GM18951 (cell line): ENCODE data around the gene MBD3L2B.
A peak's percentile ranks its signal among the peaks of the same experiment; 100 is the strongest.
"Not testable (repeated sequence)": the region's sequence is repeated elsewhere in the genome, so short reads cannot be mapped to it uniquely, and the experiment has no call there.

Source experiments
- POLR2A ChIP-seq: IDR thresholded peaks from 4 replicates; pipeline ENCODE4 v1.6.1; 2011; ENCODE audit warnings: mild to moderate bottlenecking; ENCODE audit not compliant: insufficient read length, insufficient read depth; ENCODE audit errors: extremely low read depth
- in situ Hi-C: fragments of 300-500 bp; cut with MboI; formaldehyde crosslinking; loops from one replicate; pipeline ENCODE4 v1.12.0; 2022; ENCODE audit warnings: low sequenced_read_pairs, mixed read lengths, inconsistent platforms; ENCODE audit not compliant: unreplicated experiment

The MBD3L2B gene

DNA sequence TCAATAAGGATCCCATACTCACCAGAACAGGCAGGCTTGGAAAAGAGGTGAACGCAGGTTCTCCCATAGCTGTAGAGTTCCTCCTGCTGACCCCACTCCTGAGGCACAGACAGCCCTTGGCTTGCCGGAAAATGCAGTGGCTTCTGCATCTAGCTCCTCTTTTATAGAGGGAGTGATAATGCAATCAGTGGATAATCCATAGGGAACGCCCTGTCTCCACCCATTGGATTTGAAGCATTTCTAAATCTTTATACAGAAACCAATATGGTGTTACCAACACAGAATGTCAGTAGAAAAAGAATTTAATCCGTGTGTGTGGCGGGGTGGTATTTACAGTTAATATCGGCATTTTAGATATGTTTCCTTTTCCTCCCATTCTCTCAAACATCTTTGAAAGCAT lies at the start of gene MBD3L2B:
Gene MBD3L2B (minus strand): TSS at position 101 of the 400 bp plus-strand sequence. CDS start 34 bp downstream, at position 67.
- in situ Hi-C loops: not testable (repeated sequence)

DNA sequence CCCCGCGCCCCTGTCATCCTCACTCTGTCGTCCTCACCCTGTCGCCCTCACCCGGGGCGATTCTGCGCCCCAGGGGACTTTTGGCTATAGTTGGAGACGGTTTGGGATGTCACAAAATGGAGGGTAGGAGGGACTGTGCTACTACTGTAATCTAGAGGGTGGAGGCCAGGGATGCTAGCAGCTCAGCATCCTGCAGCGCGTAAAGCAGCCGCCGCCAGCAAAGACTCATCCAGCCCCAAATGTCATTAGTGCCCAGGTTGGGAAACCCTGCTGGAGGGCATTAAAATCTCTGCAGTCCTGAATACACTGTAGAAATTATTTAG lies 48.6 kb upstream of the MBD3L2B start:
- in situ Hi-C loops: no loop called here
- no peak for TF ChIP-seq POLR2A

DNA sequence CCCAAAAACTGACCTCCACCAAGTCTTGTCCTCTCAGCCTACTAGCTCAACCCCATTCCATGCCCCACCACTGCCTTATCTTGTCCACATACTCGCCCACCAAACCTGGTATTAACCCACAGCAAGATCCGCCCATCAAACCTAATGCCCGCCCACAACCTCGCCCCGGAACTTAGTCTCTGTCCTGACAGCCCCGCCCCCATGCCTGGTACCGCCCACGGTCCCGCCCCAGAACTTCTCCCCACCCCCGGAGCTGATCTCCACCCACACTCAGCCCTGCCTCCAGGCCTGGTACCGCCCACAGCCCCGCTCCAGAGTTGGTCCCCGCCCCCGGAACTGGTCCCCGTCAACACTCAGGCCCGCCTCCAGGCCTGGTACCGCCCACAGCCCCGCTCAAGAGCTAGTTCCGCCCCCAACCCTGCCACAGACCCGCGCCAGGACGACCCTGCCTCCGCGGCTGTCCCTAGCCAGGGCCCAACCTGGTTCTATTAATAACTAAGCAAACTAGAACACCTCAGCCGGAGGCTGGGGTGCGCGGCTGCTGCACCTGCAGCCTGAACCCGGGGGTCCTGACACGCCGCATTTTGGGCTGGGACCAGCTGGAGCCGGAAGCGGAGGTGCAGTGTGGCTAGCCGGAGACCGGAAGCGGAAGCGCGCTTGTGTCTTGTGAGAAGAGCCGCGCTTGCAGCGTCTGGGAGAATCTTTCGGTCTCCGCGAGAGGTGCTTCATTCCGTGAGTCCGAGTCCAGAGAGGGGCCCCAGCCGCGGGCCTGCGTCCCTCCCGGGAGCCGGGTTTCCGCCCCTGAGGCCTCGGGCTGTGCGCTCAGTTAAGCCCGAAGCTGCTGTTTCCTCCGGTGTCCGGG lies 48.0 kb upstream of the MBD3L2B start, which contains the start of gene ZNF557:
Gene ZNF557 (plus strand): TSS at position 662 of the 862 bp plus-strand sequence. CDS start 5,372 bp downstream, outside the sequence.
- in situ Hi-C loops: no loop called here
- peak; percentile 96 for TF ChIP-seq POLR2A

DNA sequence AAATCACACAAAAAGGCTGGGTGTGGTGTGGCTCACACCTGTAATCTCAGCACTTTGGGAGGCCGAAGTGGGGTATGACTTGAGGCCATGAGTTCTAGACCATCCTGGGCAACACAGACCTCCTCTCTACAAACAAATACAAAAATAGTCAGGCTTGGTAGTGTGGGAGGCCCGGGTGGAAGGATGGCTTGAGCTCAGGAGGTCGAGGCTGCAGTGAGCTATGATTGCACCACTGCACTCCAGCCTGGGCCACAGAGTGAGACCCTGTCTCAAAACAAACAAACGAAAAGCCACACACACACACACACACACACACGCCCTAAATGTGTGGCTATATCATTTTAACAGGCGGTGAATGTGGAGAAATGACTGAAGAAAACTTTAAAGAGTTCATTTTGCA lies 47.4 kb upstream of the MBD3L2B start:
- no peak for TF ChIP-seq POLR2A
- in situ Hi-C loops: no loop called here

DNA sequence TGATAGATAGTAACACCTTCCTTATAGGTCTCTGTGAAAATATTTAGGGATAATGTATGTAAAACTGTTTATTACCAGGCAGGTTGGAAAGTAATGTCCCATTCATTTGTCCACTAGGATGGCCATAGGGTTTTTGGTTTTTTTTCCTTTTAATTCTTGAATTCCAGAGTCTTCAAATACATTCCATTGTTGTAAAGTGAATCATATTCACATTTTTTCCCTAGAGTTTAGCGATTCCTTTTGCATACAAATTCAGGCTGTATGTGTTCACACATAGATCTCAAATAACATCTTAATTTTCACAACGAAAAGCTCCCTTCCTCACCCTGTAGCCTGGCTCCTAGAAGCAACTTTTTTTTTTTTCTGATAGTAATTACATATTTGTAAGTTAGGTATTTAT lies 46.5 kb upstream of the MBD3L2B start:
- in situ Hi-C loops: no loop called here
- no peak for TF ChIP-seq POLR2A

DNA sequence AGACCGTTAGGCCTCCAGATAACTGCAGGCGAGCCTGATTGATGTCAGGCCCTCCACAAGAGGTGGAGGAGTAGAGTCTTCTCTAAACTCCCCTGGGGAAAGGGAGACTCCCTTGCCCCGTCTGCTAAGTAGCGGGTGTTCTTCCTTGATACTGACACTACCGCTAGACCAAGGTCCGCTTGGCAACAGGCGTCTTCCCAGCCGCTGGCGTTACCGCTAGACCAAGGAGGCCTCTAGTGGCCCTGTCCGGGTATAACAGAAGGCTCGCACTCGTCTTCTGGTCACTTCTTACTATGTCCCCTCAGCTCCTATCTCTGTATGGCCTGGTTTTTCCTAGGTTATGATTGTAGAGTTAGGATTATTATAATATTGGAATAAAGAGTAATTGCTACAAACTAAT lies 45.9 kb upstream of the MBD3L2B start:
- in situ Hi-C loops: not testable (repeated sequence)

DNA sequence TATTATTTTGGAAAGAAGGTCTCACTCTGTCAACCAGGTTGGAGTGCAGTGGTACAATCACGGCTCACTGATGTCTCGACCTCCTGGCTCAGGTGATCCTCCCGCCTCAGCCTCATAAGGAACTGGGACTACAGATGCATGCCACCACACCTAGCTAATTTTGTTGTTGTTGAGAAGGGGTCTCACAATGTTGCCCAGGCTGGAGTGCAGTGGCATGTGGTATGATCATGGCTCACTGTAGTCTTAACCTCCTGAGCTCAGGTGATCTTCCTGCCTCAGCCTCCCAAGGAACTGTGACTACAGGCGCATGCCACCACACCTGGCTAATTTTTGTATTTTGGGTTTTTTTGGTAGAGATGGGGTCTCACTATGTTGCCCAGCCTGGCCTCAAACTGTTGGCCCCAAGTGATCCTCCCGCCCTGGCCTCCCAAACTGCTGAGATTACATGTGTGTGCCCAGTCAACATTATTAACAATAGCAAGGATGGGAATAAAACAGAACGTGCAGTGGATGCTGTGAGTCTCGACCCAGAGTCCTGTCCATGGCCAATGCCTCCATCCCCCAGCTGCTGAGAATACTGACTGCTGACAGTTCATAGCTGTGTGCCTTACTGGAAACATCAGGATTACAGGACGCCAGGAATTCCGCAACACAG lies 42.7 kb upstream of the MBD3L2B start:
- in situ Hi-C loops: no loop called here

DNA sequence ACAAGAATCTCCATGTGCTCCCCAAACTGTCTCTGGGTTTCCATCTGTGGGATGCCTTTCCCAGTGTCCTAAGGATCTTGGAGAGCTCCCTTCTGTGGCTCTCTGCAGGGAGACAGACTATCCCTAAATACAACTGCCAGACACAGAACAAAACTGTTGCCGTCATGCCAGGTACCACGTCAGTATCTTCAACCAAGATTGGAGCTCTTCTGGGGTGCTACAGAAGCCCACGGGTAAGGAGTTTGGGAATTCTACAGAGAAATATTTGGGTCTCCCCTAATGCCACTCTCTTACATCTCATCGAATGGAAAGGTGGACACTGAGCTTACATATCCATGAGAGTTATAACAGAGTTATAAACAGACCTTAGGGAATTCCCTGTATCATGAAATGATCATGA lies 42.1 kb upstream of the MBD3L2B start:
- in situ Hi-C loops: no loop called here
- no peak for TF ChIP-seq POLR2A

More for the DNA sequence above, 42.7 kb upstream of the MBD3L2B start:
- no peak for TF ChIP-seq POLR2A

DNA sequence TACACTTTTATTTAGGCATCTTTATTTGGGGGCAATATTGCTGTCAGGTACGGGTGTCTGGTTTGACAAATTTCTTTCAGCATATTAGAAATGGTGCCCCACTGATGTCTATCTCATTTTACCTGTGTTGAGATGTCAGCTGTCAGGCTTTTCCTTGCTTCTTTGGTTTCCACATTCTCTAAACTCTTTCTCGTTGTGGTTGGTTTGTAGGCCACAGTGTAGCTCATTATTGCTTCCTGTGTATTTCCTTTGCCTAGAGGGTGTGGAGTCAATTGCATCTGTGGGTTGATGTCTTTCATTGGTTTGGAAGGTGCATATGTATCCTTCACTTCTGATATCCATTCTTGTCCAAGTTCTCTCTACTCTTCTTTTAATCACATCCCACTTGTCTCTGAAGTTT lies 38.7 kb upstream of the MBD3L2B start:
- in situ Hi-C loops: not testable (repeated sequence)

DNA sequence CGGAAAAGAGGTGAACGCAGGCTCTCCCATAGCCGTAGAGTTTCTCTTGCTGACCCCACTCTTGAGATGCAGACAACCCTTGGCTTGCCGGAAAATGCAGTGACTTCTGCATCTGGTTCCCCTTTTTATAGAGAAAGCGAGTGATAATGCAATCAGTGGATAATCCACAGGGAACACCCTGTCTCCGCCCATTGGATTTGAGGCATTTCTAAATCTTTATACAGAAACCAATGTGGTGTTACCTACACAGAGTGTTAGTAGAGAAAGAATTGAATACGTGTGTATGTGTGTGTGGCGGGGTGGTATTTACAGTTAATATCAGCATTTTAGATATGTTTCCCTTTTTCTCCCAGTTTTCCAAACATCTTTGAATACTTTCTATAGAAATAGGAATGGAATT lies 37.3 kb upstream of the MBD3L2B start, which contains the start of gene MBD3L3:
Gene MBD3L3 (minus strand): TSS at position 101 of the 400 bp plus-strand sequence. CDS start 71 bp downstream, at position 30.
- in situ Hi-C loops: not testable (repeated sequence)

DNA sequence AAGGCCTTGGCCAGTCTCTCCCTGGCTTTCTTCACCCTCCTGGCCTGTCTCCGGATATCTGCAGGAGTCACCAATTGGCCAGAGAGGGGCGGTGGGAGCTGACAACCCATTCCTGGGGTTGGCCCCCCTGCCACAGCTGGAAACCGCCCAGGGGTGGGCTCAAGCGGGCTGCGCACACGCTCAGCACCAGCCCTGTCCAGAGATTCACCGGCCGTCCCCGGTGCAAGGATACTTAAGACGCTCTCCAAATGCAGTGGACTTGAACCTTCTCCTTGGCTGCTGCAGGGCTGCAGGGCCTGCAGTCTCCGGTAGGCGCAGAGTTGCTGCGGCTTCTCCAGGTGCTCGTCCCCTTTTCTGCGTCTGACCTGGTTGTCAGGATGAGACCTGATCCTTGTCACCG lies 35.1 kb upstream of the MBD3L2B start:
- in situ Hi-C loops: not testable (repeated sequence)

DNA sequence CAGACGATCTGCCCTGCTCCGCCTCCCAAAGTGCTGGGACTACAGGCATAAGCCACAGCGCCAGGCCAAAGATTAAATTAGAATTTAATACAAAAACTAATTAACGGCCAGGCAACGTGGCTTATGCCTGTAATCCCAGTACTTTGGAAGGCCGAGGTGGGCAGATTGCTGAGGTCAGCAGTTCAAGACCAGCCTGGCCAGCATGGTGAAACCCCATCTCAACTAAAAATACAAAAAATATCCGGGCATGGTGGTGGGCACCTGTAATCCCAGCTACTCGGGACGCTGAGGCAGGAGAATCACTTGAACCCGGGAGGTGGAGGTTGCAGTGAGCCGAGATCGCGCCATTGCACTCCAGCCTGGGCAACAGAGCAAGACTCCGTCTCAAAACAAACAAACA lies 34.4 kb upstream of the MBD3L2B start:
- in situ Hi-C loops: not testable (repeated sequence)

DNA sequence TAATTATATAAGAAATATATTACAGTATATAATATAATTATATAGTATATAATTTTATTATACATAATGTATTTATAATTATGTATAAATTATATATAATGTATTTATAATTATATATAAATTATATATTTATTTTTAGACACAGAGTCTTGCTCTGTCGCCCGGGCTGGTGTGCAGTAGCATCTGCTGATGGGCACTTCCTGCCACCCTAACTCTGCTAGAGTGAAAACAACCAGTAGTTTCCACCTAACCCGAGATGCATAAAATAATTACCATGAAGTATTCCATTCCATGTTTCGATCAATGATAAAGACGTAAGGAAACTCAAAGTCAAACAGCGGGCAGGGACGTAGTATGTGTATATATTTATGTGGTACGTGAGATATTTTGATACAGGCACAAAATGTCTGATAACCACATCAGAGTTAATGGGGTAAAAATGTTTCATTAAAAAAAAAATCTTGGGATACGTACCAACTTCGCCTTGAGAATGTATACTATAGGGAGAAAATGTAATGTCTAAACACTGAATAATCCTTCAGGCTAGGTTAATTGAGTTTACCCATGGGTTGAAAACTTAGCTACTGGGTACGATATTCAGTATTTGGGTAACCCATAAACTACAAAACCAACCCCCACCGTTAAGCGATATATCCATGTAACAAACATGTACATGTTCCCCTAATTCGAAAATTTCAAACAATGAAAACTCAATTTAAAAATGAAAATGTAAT lies 33.6 kb upstream of the MBD3L2B start:
- in situ Hi-C loops: not testable (repeated sequence)

DNA sequence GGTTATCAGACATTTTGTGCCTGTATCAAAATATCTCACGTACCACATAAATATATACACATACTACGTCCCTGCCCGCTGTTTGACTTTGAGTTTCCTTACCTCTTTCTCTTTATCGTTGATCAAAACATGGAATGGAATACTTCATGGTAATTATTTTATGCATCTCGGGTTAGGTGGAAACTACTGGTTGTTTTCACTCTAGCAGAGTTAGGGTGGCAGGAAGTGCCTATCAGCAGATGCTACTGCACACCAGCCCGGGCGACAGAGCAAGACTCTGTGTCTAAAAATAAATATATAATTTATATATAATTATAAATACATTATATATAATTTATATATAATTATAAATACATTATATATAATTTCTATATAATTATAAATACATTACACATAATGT lies 31.7 kb upstream of the MBD3L2B start:
- in situ Hi-C loops: not testable (repeated sequence)

DNA sequence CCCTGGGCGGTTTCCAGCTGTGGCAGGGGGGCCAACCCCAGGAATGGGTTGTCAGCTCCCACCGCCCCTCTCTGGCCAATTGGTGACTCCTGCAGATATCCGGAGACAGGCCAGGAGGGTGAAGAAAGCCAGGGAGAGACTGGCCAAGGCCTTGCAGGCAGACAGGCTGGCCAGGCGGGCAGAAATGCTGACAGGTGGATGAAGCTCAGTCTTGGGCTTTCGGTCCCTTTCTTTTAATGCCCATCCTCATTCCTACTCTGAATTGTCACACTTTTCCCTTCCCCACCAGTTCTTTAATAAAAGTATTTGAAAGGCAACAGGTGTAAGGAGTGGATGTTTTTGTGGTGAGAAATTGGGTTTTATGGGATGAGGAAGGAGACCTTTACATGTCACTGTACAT lies 30.2 kb upstream of the MBD3L2B start:
- in situ Hi-C loops: not testable (repeated sequence)

DNA sequence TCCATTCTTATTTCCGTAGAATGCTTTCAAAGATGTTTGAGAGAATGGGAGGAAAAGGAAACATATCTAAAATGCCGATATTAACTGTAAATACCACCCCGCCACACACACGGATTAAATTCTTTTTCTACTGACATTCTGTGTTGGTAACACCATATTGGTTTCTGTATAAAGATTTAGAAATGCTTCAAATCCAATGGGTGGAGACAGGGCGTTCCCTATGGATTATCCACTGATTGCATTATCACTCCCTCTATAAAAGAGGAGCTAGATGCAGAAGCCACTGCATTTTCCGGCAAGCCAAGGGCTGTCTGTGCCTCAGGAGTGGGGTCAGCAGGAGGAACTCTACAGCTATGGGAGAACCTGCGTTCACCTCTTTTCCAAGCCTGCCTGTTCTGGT lies 27.8 kb upstream of the MBD3L2B start, which contains the start of gene MBD3L2:
Gene MBD3L2 (plus strand): TSS at position 301 of the 400 bp plus-strand sequence. CDS start 53 bp downstream, at position 354.
- in situ Hi-C loops: not testable (repeated sequence)

DNA sequence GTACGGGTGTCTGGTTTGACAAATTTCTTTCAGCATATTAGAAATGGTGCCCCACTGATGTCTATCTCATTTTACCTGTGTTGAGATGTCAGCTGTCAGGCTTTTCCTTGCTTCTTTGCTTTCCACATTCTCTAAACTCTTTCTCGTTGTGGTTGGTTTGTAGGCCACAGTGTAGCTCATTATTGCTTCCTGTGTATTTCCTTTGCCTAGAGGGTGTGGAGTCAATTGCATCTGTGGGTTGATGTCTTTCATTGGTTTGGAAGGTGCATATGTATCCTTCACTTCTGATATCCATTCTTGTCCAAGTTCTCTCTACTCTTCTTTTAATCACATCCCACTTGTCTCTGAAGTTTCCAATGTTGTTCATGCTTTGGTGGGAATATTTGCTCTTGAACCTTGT lies 20.3 kb upstream of the MBD3L2B start:
- in situ Hi-C loops: not testable (repeated sequence)

DNA sequence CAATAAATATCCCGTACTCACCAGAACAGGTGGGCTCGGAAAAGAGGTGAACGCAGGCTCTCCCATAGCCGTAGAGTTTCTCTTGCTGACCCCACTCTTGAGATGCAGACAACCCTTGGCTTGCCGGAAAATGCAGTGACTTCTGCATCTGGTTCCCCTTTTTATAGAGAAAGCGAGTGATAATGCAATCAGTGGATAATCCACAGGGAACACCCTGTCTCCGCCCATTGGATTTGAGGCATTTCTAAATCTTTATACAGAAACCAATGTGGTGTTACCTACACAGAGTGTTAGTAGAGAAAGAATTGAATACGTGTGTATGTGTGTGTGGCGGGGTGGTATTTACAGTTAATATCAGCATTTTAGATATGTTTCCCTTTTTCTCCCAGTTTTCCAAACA lies 18.8 kb upstream of the MBD3L2B start, which contains the start of gene MBD3L4:
Gene MBD3L4 (minus strand): TSS at position 101 of the 400 bp plus-strand sequence. CDS start 35 bp downstream, at position 66.
- in situ Hi-C loops: not testable (repeated sequence)

DNA sequence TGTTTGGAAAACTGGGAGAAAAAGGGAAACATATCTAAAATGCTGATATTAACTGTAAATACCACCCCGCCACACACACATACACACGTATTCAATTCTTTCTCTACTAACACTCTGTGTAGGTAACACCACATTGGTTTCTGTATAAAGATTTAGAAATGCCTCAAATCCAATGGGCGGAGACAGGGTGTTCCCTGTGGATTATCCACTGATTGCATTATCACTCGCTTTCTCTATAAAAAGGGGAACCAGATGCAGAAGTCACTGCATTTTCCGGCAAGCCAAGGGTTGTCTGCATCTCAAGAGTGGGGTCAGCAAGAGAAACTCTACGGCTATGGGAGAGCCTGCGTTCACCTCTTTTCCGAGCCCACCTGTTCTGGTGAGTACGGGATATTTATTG lies 9.0 kb upstream of the MBD3L2B start, which contains the start of gene MBD3L5:
Gene MBD3L5 (plus strand): TSS at position 301 of the 400 bp plus-strand sequence. CDS start 34 bp downstream, at position 335.
- in situ Hi-C loops: not testable (repeated sequence)

DNA sequence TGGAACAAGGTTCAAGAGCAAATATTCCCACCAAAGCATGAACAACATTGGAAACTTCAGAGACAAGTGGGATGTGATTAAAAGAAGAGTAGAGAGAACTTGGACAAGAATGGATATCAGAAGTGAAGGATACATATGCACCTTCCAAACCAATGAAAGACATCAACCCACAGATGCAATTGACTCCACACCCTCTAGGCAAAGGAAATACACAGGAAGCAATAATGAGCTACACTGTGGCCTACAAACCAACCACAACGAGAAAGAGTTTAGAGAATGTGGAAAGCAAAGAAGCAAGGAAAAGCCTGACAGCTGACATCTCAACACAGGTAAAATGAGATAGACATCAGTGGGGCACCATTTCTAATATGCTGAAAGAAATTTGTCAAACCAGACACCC lies 7.6 kb upstream of the MBD3L2B start:
- in situ Hi-C loops: not testable (repeated sequence)
